ENCODE measurements around the gene CXCL1. TPM values are rescaled to one million over a fixed set of nuclear protein-coding genes. Genes with fewer than 3 reads are reported as not detected.
"Not testable (repeated sequence)": the region's sequence is repeated elsewhere in the genome, so short reads cannot be mapped to it uniquely, and the experiment has no call there.

The CXCL1 gene
- total RNA-seq, 1 donor from 2014 or later = not detected

DNA sequence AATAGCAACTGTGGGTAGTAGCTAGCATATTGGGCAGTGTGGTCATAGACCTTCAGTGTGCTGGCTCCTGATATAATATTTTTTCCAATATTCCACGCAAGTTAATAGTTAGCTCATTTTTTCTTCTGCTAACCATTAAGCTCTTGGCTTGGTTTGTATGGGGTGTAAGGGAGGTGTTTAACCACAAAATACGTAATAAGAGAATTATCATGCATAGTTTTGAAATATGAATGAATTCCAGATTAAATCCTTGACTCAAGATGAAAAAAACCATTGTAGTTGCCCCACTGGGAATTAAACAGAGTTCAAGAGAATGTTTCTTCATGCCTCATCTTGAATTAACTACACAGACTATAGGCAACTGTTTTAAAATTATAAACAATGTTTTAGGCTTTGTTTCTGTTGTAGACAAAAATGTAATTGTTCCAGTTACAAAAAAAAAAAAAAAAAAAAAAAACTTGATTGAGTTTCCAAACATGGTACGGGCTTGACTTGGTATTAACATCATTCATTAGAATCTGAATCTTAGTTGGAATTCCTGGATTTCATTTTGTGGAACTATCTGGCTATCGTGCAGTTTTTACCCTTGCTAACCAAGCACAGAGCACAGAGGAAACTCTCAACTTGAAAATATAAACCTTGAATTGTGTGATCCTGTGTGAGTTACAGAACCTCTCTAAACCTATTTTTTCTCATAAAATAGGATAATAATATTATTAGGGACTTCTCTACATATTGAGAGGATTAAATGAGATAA, 28.4 kb downstream of the CXCL1 start:
- Mint-ChIP-seq H3K27me3 (no peaks in the 10 kb centered on the region), H3K4me1 (no peaks in the 10 kb centered on the region), H3K9me3 (no peaks in the 10 kb centered on the region), H3K4me3 (no peak overlapping the region), H3K27ac (no peak overlapping the region), H3K36me3 (ENCODE audit: low read depth) (no peaks in the 10 kb centered on the region)
- ATAC-seq (ENCODE audit: low read depth) (no peak), DNase-seq (no peak)
- TF ChIP-seq, protein P1, sequence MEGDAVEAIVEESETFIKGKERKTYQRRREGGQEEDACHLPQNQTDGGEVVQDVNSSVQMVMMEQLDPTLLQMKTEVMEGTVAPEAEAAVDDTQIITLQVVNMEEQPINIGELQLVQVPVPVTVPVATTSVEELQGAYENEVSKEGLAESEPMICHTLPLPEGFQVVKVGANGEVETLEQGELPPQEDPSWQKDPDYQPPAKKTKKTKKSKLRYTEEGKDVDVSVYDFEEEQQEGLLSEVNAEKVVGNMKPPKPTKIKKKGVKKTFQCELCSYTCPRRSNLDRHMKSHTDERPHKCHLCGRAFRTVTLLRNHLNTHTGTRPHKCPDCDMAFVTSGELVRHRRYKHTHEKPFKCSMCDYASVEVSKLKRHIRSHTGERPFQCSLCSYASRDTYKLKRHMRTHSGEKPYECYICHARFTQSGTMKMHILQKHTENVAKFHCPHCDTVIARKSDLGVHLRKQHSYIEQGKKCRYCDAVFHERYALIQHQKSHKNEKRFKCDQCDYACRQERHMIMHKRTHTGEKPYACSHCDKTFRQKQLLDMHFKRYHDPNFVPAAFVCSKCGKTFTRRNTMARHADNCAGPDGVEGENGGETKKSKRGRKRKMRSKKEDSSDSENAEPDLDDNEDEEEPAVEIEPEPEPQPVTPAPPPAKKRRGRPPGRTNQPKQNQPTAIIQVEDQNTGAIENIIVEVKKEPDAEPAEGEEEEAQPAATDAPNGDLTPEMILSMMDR (IDR thresholded peaks at IDR 0.05) = no peak
- intact Hi-C loops (cut with micrococcal nuclease) = no loop called here
- ChIA-PET POLR2A (no interaction called here), CTCF (no interaction called here)

DNA sequence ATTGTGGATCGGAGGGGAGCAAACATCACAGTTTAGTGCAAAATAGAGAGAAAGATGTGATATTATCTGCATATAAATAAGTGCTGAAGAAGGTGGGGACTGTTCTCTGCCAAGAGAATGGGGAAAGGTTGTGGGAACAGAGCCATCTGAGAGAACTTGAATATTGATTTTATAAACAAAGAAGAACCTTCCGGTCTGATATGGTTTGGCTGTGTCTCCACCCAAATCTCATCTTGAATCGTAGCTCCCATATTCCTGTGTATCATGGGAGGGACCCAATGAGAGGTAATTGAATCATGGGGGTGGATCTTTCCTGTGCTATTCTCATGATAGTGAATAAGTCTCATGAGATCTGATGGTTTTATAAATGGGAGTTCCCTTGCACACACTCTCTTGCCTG, 30.1 kb downstream of the CXCL1 start:
- intact Hi-C loops (cut with micrococcal nuclease); H3K4me3 Mint-ChIP-seq; H3K4me1 Mint-ChIP-seq; H3K27me3 Mint-ChIP-seq; DNase-seq; H3K27ac Mint-ChIP-seq; ATAC-seq (ENCODE audit: low read depth); H3K9me3 Mint-ChIP-seq; CTCF ChIA-PET; POLR2A ChIA-PET; H3K36me3 Mint-ChIP-seq (ENCODE audit: low read depth): not testable (repeated sequence)

DNA sequence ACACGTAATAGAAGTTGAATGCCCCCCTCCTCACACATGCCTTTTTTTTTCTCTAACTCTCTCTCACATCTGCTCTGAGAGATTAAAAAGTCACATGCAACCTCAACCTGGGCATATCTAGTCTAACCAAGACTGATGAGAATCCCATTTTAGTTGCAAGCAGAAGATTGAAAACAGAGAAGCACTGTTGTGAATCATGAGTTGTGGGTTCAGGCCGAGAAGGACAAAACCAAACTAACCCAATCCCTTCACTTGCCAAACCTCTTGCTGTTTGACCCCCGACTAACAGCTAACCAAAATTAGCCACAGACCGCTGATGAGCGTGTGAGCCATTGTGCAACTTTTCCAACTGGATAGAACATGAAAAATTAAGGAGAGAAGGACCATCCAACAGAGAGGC, 31.8 kb downstream of the CXCL1 start:
- no peaks in the 10 kb centered on the region for H3K4me1 Mint-ChIP-seq
- TF ChIP-seq, protein P1 (IDR thresholded peaks at IDR 0.05) = no peak
- CTCF ChIA-PET = no interaction called here
- intact Hi-C loops (cut with micrococcal nuclease) = no loop called here
- POLR2A ChIA-PET = no interaction called here
- DNase-seq = no peak
- H3K4me3 Mint-ChIP-seq = no peak overlapping the region
- H3K27ac Mint-ChIP-seq = no peak overlapping the region
- no peaks in the 10 kb centered on the region for H3K9me3 Mint-ChIP-seq
- ATAC-seq (ENCODE audit: low read depth) = no peak
- H3K27me3 Mint-ChIP-seq = no peaks in the 10 kb centered on the region
- no peaks in the 10 kb centered on the region for H3K36me3 Mint-ChIP-seq (ENCODE audit: low read depth)

DNA sequence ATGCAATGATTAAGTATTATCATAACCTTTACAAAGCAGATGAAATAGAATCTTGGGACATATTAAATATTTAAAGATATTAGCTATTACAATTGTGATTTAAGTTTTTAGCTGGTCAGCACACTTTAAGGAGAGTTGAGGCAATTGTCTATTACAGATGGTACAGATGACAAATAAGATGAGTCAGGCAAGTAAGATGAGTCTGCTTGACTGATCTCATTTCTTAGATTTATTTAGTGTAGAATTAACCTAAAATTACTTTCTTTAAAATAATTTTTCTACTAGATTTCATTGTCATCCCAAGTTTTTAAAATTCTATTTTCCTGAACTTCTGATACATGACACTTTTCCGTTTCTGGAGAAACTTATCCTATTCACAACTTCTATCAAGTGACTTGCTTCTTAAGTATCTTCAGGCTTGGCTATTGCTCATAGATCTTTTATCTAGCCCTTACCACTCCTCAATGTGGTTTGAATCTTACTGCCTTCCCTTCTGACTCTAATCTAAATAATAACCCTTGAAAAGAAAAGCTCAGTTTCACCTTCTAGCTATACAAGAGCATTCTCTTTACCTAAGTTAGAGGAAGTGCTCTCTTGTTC, 32.9 kb downstream of the CXCL1 start:
- ChIA-PET CTCF (no interaction called here), POLR2A (no interaction called here)
- no peak overlapping the region for H3K4me3 Mint-ChIP-seq
- TF ChIP-seq, protein P1 (IDR thresholded peaks at IDR 0.05) = no peak
- DNase-seq (no peak), ATAC-seq (ENCODE audit: low read depth) (no peak)
- no peaks in the 10 kb centered on the region for H3K36me3 Mint-ChIP-seq (ENCODE audit: low read depth)
- H3K27me3 Mint-ChIP-seq = no peaks in the 10 kb centered on the region
- H3K4me1 Mint-ChIP-seq = no peaks in the 10 kb centered on the region
- H3K27ac Mint-ChIP-seq = no peak overlapping the region
- intact Hi-C loops (cut with micrococcal nuclease) = no loop called here
- no peaks in the 10 kb centered on the region for H3K9me3 Mint-ChIP-seq

DNA sequence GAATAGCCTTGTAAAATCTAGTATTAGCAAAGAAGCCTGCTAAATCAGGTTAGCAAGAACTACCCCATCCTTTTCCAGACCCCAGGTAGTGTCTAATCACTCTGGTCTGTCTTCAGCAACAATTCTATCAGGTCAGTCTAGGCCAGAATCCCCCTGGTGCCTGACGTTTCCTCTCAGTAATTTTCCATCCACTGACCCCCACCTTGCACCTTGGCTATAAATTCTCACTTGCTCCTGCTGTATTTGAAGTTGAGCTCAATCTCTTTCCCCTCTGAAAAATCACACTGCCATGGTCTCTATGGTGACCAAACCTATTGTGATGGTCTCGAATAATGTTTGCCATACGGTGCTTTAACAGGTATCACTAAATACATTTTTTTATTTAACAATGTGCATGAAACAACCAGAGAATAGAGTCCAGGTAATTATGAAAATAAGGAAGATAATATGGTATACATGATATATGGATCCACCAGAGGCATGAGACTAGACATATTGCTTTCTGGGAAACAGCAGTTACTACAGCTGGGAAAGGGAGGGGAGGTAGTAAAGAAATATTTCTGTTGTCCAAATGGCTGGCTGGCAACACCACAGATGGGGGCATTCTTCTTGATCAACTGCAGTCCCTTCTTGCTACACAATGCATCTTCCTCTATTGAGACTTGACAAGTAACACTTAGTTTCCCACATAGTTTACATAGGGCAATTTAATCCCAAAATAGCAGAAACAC, 33.8 kb downstream of the CXCL1 start:
- ChIA-PET CTCF (no interaction called here), POLR2A (no interaction called here)
- ATAC-seq (ENCODE audit: low read depth) (no peak), DNase-seq (no peak)
- intact Hi-C loops (cut with micrococcal nuclease) = no loop called here
- TF ChIP-seq, protein P1 (IDR thresholded peaks at IDR 0.05) = no peak
- no peaks in the 10 kb centered on the region for H3K9me3 Mint-ChIP-seq
- no peak overlapping the region for H3K4me3 Mint-ChIP-seq
- H3K27me3 Mint-ChIP-seq = no peaks in the 10 kb centered on the region
- H3K4me1 Mint-ChIP-seq = no peaks in the 10 kb centered on the region
- H3K36me3 Mint-ChIP-seq (ENCODE audit: low read depth) = no peaks in the 10 kb centered on the region
- no peak overlapping the region for H3K27ac Mint-ChIP-seq

Measured in activated B cell treated with CpG ODN at 0.5 μM for 24 hours (primary cell).